GM12865 (cell line): ENCODE measurements around the gene SUGT1.
"Not testable (repeated sequence)": the region's sequence is repeated elsewhere in the genome, so short reads cannot be mapped to it uniquely, and the experiment has no call there.

Experiments
- DNase-seq: peaks from one replicate; pipeline ENCODE4 v3.0.0; 2010; ENCODE audit warnings: low read depth
- H3K4me3 ChIP-seq: 2 replicates; pipeline ENCODE4 v1.5.1; 2011; ENCODE audit warnings: mild to moderate bottlenecking, low read depth, low read length, control low read depth
- TF ChIP-seq, protein P1 (sequence below): IDR thresholded peaks from 2 replicates; pipeline ENCODE4 v1.5.1; 2011; ENCODE audit warnings: low read length, control low read depth, low read depth, inconsistent platforms; ENCODE audit not compliant: insufficient read depth; ENCODE audit errors: missing control alignments

Gene SUGT1

DNA sequence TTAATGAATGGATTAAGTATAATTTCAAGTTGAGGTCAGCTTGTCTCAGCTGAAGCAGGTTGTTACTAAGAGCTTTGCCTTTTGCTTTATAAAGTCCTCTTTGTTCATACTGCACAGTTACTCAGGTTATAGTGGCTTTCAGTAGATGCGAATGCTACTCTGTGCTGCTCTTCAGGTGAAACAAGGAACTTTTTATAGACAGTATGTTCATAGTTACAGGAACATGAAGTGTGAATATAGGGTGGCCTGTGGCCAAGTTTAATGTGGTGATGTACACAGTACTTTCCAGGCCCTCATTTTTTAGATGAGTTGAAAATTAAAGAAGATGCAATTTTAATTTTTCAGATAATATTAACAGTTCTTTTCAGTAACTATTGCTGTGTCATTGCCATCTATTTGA, 20.8 kb downstream of the SUGT1 start:
- H3K4me3 ChIP-seq: no peak overlapping the region
- TF ChIP-seq, protein P1, sequence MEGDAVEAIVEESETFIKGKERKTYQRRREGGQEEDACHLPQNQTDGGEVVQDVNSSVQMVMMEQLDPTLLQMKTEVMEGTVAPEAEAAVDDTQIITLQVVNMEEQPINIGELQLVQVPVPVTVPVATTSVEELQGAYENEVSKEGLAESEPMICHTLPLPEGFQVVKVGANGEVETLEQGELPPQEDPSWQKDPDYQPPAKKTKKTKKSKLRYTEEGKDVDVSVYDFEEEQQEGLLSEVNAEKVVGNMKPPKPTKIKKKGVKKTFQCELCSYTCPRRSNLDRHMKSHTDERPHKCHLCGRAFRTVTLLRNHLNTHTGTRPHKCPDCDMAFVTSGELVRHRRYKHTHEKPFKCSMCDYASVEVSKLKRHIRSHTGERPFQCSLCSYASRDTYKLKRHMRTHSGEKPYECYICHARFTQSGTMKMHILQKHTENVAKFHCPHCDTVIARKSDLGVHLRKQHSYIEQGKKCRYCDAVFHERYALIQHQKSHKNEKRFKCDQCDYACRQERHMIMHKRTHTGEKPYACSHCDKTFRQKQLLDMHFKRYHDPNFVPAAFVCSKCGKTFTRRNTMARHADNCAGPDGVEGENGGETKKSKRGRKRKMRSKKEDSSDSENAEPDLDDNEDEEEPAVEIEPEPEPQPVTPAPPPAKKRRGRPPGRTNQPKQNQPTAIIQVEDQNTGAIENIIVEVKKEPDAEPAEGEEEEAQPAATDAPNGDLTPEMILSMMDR: no peak
- DNase-seq: no peak

GRCh38 chr13:52677823-52678222, 25.2 kb downstream of the SUGT1 start:
- TF ChIP-seq, protein P1: no peak
- H3K4me3 ChIP-seq: no peak overlapping the region
- DNase-seq: no peak

DNA sequence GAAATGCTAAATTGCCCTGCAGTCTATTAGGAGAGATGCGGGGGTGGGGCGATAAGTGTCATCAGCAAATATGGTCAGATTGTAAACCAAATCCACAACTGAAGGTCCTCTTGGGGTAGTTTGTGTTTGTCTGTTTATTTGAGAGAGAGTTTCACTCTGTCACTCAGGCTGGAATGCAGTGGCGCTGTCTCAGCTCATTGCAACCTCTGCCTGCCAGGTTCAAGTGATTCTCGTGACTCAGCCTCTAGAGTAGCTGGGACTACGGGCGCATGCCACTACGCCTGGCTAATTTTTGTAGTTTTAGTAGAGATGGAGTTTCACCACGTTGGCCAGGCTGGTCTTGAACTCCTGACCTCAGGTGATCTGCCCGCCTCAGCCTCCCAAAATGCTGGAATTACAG, 33.2 kb downstream of the SUGT1 start:
- not testable (repeated sequence) for H3K4me3 ChIP-seq, DNase-seq

- TF ChIP-seq, protein P1: no peak
Observed at GRCh38 chr13:52686376-52686775, 33.7 kb downstream of the SUGT1 start.

DNA sequence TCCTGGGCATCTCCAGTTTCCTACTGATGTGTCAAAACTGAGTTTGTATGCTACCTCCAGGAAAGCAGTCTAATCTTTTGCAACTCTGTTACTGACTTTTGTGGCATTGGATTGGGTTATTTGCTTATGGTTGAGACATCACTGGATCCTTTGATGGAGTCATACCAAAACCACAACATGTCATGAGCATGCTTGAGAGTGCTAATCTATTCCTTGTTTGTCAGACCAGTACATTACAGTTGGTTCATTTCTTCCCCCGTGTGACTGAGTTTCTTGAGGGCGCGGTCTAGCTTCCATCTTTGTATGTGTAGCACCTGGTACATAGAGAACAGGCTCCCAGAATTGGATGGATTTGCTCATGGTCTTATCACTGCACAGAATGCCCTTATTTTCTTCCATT, 43.2 kb downstream of the SUGT1 start:
- peak; percentile 42 for DNase-seq

More at GRCh38 chr13:52686376-52686775, 33.7 kb downstream of the SUGT1 start:
- DNase-seq: no peak
- no peak overlapping the region for H3K4me3 ChIP-seq

DNA sequence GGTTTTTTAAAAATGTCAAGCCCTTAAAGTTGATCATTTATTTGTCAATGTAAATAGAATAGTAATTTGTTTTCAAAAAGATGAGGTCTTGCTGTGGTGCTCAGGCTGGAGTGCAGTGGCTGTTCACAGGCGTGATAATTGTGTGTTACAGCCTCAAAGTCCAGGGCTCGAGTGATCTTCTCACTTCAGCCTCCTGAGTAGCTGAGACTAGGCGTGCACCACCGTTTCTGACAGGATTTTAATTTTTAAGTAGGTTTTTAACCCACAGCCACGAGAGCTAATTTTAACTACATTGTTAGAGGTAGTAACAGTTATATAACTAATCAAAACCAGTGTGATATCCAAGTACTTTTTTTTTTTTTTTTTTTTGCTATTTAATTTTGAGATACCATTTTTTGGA, 43.9 kb downstream of the SUGT1 start:
- TF ChIP-seq, protein P1: no peak
- no peak overlapping the region for H3K4me3 ChIP-seq
- no peak for DNase-seq

More for the DNA sequence above, 43.2 kb downstream of the SUGT1 start:
- TF ChIP-seq, protein P1: no peak
- no peak overlapping the region for H3K4me3 ChIP-seq

DNA sequence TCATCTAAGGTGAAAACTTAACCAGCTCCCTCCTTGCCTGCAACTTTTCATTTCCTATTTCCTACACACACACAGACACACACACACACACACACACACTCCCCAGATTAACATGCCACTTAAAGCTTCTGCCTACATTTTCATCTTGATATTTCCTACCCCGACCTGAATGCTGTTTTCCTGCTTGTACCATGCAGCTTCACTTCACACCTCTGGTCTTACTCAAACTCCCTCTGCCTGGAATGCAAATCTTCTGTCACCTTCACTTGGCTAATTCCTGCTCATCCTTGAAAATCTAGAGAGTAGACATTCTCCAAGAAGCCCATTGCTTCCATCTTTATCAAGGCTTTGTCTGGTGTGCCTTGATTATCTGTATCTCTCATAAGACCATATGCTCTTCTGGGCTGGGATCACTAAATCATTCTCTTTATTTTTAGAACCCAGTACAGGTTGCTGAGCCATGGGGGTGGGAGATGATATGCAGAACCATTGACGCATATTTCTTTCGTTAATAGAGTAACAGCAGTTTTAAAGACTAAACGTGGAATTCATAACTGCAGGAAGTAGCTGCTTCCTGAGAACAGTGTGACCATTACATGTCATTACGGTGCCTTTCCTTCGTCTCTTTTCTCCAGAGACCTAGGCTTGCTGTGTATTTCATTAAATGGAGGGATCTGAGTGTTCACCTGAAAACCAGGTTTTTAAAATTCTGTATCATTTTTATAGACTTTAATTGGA, 49.3 kb downstream of the SUGT1 start:
- TF ChIP-seq, protein P1: no peak
- no peak for DNase-seq
- H3K4me3 ChIP-seq: no peak overlapping the region

GRCh38 chr13:52703482-52703881, 50.8 kb downstream of the SUGT1 start:
- H3K4me3 ChIP-seq: no peak overlapping the region
- TF ChIP-seq, protein P1: no peak
- DNase-seq: no peak
